Measurements from ENCODE around the gene PRSS37. TPM values are rescaled to one million over a fixed set of nuclear protein-coding genes. Genes with fewer than 3 reads are reported as not detected.
"Not testable (repeated sequence)": the region's sequence is repeated elsewhere in the genome, so short reads cannot be mapped to it uniquely, and the experiment has no call there.

PRSS37 gene
- total RNA-seq: not detected
- long read RNA-seq, donor 1: 0 reads
- long read RNA-seq, donor 2: 0 reads

GRCh38 chr7:141841385-141841784, at the start of gene PRSS37:
PRSS37 (minus strand) TSS chr7:141841485; CDS start chr7:141841049, 436 bp downstream.
- intact Hi-C loops (cut with DNase I): no loop called here
- DNase-seq (ENCODE audit: low spot score): no peak

- DNase-seq (ENCODE audit: low spot score): no peak
- intact Hi-C loops (cut with DNase I): no loop called here
These were observed 48.0 kb upstream of the PRSS37 start for GRCh38 chr7:141889321-141889720.

GRCh38 chr7:141884539-141885225, 43.4 kb upstream of the PRSS37 start:
- intact Hi-C loops (cut with DNase I): loop anchor here in 1 of 2 donors (5.0 kb wide), 1 partner anchor 983 kb away; no protein-coding TSS in a partner anchor
- DNase-seq (ENCODE audit: low spot score): no peak

- DNase-seq (ENCODE audit: low spot score): no peak
- intact Hi-C loops (cut with DNase I): loop anchor here in 1 of 2 donors (5.0 kb wide), 1 partner anchor 986 kb away; no protein-coding TSS in a partner anchor
These were observed 39.7 kb upstream of the PRSS37 start for GRCh38 chr7:141880960-141881359.

- intact Hi-C loops (cut with DNase I): no loop called here
- no peak for DNase-seq (ENCODE audit: low spot score)
These were observed 36.1 kb upstream of the PRSS37 start for GRCh38 chr7:141877365-141877764.

GRCh38 chr7:141876371-141876770, 35.1 kb upstream of the PRSS37 start:
- intact Hi-C loops (cut with DNase I): no loop called here
- no peak for DNase-seq (ENCODE audit: low spot score)

GRCh38 chr7:141875453-141875852, 34.2 kb upstream of the PRSS37 start:
- intact Hi-C loops (cut with DNase I): no loop called here

GRCh38 chr7:141874787-141875186, 33.5 kb upstream of the PRSS37 start:
- intact Hi-C loops (cut with DNase I): no loop called here
- DNase-seq (ENCODE audit: low spot score): no peak

More at GRCh38 chr7:141875453-141875852, 34.2 kb upstream of the PRSS37 start:
- no peak for DNase-seq (ENCODE audit: low spot score)

- no peak for DNase-seq (ENCODE audit: low spot score)
- intact Hi-C loops (cut with DNase I): no loop called here
These were observed 31.6 kb upstream of the PRSS37 start for GRCh38 chr7:141872931-141873330.

GRCh38 chr7:141866974-141867373, 25.7 kb upstream of the PRSS37 start:
- intact Hi-C loops (cut with DNase I): no loop called here
- DNase-seq (ENCODE audit: low spot score): no peak

- intact Hi-C loops (cut with DNase I): loop anchor here in 1 of 2 donors (2.0 kb wide), 1 partner anchor 464 kb away; no protein-coding TSS in a partner anchor
- no peak for DNase-seq (ENCODE audit: low spot score)
These were observed 23.6 kb upstream of the PRSS37 start for GRCh38 chr7:141864765-141865447.

GRCh38 chr7:141860207-141860606, 18.9 kb upstream of the PRSS37 start:
- intact Hi-C loops (cut with DNase I): no loop called here

GRCh38 chr7:141847996-141848395, 6.7 kb upstream of the PRSS37 start:
- intact Hi-C loops (cut with DNase I): no loop called here
- DNase-seq (ENCODE audit: low spot score): no peak

More at GRCh38 chr7:141860207-141860606, 18.9 kb upstream of the PRSS37 start:
- DNase-seq (ENCODE audit: low spot score): no peak

- DNase-seq (ENCODE audit: low spot score): no peak
- intact Hi-C loops (cut with DNase I): no loop called here
These were observed 3.0 kb upstream of the PRSS37 start for GRCh38 chr7:141844256-141844655.

GRCh38 chr7:141842904-141843303, 1.6 kb upstream of the PRSS37 start:
- intact Hi-C loops (cut with DNase I): no loop called here
- DNase-seq (ENCODE audit: low spot score): no peak

GRCh38 chr7:141840708-141841107, 577 bp downstream of the PRSS37 start:
- no peak for DNase-seq (ENCODE audit: low spot score)
- intact Hi-C loops (cut with DNase I): no loop called here

- intact Hi-C loops (cut with DNase I): no loop called here
- no peak for DNase-seq (ENCODE audit: low spot score)
These were observed 2.0 kb downstream of the PRSS37 start for GRCh38 chr7:141839256-141839655.

- intact Hi-C loops (cut with DNase I): no loop called here
- no peak for DNase-seq (ENCODE audit: low spot score)
These were observed 2.7 kb downstream of the PRSS37 start for GRCh38 chr7:141838581-141838980.

- DNase-seq (ENCODE audit: low spot score): no peak
- intact Hi-C loops (cut with DNase I): no loop called here
These were observed 3.6 kb downstream of the PRSS37 start for GRCh38 chr7:141837683-141838082.

- intact Hi-C loops (cut with DNase I); DNase-seq (ENCODE audit: low spot score): not testable (repeated sequence)
These were observed 18.9 kb downstream of the PRSS37 start for GRCh38 chr7:141822432-141822831.

- no peak for DNase-seq (ENCODE audit: low spot score)
- intact Hi-C loops (cut with DNase I): no loop called here
These were observed 21.2 kb downstream of the PRSS37 start for GRCh38 chr7:141820067-141820466.
